ENCODE measurements around the gene HIP1R. TPM values are rescaled to one million over a fixed set of nuclear protein-coding genes. Genes with fewer than 3 reads are reported as not detected.

HIP1R gene
- total RNA-seq, 4 donors from 2014 or later = 162 to 289 (median 200) TPM

GRCh38 chr12:122858591-122859302, 23.5 kb downstream of the HIP1R start:
- Histone ChIP-seq H3K27ac (no peak overlapping the region), H3K4me1 (peaks cover 36% of the 10 kb centered on the region), H3K36me3 (peaks cover 64% of the 10 kb centered on the region), H3K4me3 (no peak overlapping the region), H3K27me3 (no peaks in the 10 kb centered on the region), H3K9me3 (no peaks in the 10 kb centered on the region)
- TF ChIP-seq EP300 (IDR thresholded peaks at IDR 0.05) (no peak), CTCF (IDR thresholded peaks at IDR 0.05) (no peak), POLR2A (IDR thresholded peaks at IDR 0.05) (no peak), POLR2AphosphoS5 (IDR thresholded peaks at IDR 0.05) (no peak)
- WGBS = 86% methylated on average over 9 of the region's 22 CpGs
- DNase-seq (ENCODE audit: low spot score in 2 of 2) = no peak

GRCh38 chr12:122859303-122860039, 24.2 kb downstream of the HIP1R start:
- DNase-seq (ENCODE audit: low spot score in 2 of 2) = peak in 1 of 2 donors; percentile 68
- peaks cover 62% of the 10 kb centered on the region for H3K36me3 ChIP-seq
- peak overlapping the region; percentile 39 for H3K27ac ChIP-seq
- H3K27me3 ChIP-seq = no peaks in the 10 kb centered on the region
- H3K9me3 ChIP-seq = no peaks in the 10 kb centered on the region
- 87% methylated on average over 11 of the region's 26 CpGs for WGBS
- H3K4me1 ChIP-seq = peaks cover 33% of the 10 kb centered on the region
- H3K4me3 ChIP-seq = no peak overlapping the region
- TF ChIP-seq POLR2AphosphoS5 (IDR thresholded peaks at IDR 0.05) (no peak), POLR2A (IDR thresholded peaks at IDR 0.05) (no peak), EP300 (IDR thresholded peaks at IDR 0.05) (no peak), CTCF (IDR thresholded peaks at IDR 0.05) (no peak)

GRCh38 chr12:122860040-122860853, 25.0 kb downstream of the HIP1R start:
- Histone ChIP-seq H3K27ac (peak overlapping the region; percentile 39), H3K27me3 (no peaks in the 10 kb centered on the region), H3K9me3 (no peaks in the 10 kb centered on the region), H3K4me1 (peaks cover 33% of the 10 kb centered on the region), H3K4me3 (no peak overlapping the region), H3K36me3 (peaks cover 54% of the 10 kb centered on the region)
- 46% methylated on average over 12 of the region's 28 CpGs for WGBS
- TF ChIP-seq CTCF (IDR thresholded peaks at IDR 0.05) = peak; percentile 91
- no peak for TF ChIP-seq EP300 (IDR thresholded peaks at IDR 0.05)
- TF ChIP-seq POLR2AphosphoS5 (IDR thresholded peaks at IDR 0.05) = no peak
- no peak for TF ChIP-seq POLR2A (IDR thresholded peaks at IDR 0.05)
- DNase-seq (ENCODE audit: low spot score in 2 of 2) = peak; percentile 93 to 94

- no peaks in the 10 kb centered on the region for H3K9me3 ChIP-seq
- H3K4me1 ChIP-seq = peaks cover 33% of the 10 kb centered on the region
- WGBS = 89% methylated on average over 12 of the region's 23 CpGs
- H3K27me3 ChIP-seq = no peaks in the 10 kb centered on the region
- no peak overlapping the region for H3K4me3 ChIP-seq
- peak; percentile 68 to 82 for DNase-seq (ENCODE audit: low spot score in 2 of 2)
- H3K36me3 ChIP-seq = peaks cover 53% of the 10 kb centered on the region
- peak overlapping the region; percentile 39 for H3K27ac ChIP-seq
- no peak for TF ChIP-seq POLR2A (IDR thresholded peaks at IDR 0.05)
- no peak for TF ChIP-seq CTCF (IDR thresholded peaks at IDR 0.05)
- TF ChIP-seq EP300 (IDR thresholded peaks at IDR 0.05) = no peak
- no peak for TF ChIP-seq POLR2AphosphoS5 (IDR thresholded peaks at IDR 0.05)
These were observed 25.8 kb downstream of the HIP1R start for GRCh38 chr12:122860854-122861586.

Measured in suprapubic skin (tissue), 4 donors.